DMS 273 (cell line): ENCODE measurements around the gene PNPLA2.

Experiments
- DNase-seq: peaks from one replicate; lab custom pipeline; 2025; ENCODE audit not compliant: unreplicated experiment; lab: John Stamatoyannopoulos, UW

PNPLA2 gene

DNA sequence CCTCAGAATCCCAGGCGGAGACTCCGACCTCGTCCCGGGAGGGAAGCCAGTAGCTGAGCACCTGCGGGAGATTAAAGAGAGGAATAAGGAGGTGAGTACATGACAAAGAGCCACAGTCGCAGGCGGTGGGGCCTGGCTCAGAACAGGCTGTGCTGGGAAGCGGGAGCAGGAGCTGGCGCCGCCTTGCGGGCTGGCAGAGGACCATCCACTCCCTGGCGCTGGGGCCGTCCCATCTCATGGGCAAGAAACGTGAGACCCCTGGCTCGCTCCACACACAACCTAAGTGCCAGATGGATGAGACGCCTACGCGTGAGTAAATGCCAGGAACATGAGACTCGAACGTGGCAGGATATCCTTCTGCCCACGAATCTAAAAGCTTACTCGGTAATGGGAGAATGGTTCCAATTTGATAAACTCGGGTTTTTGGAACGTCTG, 35.1 kb upstream of the PNPLA2 start:
- DNase-seq: peak; percentile 97

DNA sequence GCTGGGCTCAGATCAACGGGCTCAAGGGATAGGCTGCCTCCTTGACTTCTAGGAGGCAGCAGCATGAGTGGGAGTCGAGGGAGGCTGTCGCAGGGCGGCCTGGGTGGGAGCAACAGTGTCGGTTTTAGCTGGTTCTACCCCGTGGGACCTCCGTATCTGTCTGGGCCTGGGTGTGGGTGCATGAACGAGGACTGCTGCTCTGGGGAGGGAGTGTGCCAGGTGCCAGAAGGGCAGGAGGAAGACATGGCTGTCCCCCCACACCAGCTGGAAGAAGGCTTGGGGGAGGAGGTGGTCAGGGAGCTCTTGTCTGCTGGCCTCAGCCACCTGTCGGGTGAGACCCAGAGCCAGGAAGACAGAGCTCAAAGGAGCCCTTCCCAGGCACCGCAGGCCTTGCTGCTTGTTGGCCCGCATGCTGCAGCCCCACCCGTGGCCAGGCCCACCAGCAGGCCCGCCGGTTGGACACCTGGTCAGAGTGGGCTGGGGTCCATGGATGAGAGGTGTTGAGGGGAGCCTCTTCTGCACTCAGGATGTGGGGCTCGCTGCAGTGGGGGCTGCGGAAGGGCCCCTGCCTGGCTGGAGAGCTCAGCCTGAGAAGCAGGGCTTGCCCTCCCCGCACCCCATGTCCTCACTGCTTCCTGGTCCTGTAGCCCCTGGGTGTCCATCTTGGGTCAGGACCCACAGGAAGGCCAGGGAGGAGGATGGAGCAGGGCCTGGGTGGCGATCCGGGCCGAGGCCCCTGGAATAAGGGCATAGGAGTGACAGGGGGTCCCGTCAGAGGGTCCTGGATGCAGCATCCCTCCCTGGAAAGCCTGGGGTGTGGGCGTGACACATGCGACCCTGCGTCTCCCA, 32.3 kb upstream of the PNPLA2 start:
- DNase-seq: peak; percentile 73

DNA sequence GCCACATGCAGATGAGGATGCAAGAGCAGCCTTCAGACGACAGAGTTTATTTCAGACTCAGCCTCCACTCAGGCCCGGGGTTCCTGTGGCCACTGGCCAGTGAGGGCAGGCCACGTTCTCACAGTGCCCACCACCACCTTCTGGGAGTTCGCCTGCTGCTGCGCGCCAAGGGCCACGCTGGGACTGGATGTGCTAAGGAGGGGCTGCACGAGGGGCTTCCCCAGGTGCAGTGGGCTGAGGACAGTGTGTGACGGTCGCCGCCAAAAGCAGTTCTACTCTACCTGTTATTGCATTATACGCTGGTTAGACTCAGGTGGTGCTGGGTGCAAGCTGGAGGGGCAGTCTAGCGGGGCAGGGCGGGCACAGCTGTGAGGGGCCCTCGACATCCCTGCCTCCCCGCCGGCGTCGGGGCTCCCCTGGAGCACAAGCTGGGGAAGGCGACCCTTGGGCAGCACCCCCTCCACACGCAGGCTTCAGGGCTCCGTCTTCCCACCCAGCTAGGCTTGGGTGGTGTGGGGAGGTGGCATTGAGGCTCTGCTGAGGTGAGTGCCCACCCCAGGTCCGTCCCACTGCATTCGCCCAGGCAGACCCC, 31.5 kb upstream of the PNPLA2 start:
- no peak for DNase-seq

DNA sequence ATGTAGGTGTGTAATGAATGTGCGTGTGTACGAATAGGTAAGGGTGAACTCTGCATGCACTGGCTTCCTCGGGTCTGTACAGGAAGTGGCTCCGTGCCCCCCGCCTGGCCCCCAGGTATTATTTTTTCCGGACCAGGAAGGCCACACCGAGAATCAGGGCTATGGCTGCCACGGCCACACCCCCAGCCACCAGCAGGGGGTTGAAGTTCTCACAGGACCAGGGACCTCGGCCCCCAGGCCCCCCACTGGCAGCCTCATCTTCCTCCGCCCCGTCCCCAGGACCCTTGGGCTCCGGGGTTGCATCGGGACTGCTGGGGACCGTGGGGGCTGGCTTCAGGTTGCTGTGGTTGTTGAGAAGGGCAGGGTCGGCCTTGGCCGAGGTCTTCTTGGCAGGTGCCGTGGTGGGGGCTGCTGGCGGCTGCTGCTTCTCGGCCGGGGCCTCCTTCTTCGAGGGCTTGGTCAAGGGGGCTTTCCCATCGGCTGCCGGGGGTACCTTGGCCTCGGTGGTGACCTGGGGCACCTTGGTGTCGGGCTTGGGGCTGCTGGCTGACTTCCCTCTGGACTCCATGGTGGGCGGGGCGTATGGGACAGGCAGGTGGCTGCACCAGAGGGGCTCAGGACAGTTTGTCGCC, 30.6 kb upstream of the PNPLA2 start:
- DNase-seq: no peak

DNA sequence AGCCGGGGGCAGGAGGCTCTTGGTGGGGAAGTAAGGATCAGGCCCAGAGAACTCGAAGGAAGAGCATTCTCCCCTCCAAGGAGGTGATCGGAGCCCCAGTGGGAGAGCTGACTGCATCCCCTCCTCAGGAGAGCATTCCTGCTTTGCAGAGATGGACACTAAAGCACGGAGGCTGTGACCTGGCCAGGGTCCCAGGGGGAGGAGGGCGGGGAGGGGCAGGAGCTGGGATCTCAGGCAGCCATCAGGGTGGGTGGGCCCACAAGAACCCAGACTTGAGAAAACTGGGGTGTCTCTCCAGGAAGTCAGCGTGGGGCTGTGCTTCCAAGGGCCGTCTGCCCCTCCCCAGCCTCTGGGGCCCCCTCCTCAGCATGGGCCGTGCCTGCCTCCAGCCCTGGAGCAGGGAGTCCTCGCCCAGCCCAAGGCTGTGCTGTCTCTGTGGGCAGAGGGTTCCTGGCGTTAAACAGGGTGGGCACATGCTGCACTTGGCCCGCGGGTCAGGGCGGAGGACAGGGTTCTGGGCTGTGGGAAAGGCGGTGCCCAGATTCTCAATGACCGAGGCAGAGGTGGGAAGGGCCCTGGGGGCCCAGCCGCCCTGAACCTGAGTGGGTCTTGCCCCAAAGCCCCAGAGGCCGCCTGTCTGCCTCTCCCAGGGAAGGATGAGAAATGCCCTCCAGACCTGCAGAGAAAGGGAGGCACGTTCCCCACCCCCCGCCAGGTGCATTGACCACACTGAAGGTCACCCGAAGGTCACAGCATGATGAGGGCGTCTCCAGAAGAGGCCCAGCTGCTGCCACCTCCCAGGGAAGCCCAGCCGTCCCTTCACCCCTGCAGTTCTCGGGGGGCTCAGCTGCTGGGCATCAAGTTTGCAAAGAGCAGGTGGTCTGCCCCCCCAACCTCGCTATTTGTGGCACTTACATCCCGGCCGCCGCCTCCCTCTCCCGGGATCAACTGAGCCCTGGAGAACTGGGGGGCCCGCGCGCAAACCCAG, 29.5 kb upstream of the PNPLA2 start:
- DNase-seq: no peak

DNA sequence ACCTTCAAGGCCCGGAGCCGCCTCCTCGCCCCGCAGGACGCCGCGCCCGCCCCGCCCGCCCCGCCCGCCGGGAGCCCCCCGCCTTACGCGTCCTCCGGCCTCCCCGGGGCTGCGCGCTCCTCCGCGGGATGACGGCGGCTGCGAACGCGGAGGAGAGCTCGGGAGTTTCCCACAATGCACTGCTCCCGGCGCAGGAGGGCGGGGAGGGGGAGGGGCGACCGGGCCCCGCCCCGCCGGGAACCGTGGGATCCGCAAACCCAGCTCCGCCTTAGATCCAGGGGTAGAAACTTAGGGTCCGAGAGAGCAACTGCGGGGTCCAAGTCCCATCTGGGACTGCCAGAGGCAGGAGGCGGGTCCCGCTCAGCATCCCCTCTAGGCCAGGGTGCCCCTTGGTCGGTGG, 28.8 kb upstream of the PNPLA2 start, which contains the start of gene CEND1:
Gene CEND1 (minus strand): TSS at position 148 of the 400 bp plus-strand sequence. CDS start 1,514 bp downstream, outside the sequence.
- peak; percentile 81 for DNase-seq

DNA sequence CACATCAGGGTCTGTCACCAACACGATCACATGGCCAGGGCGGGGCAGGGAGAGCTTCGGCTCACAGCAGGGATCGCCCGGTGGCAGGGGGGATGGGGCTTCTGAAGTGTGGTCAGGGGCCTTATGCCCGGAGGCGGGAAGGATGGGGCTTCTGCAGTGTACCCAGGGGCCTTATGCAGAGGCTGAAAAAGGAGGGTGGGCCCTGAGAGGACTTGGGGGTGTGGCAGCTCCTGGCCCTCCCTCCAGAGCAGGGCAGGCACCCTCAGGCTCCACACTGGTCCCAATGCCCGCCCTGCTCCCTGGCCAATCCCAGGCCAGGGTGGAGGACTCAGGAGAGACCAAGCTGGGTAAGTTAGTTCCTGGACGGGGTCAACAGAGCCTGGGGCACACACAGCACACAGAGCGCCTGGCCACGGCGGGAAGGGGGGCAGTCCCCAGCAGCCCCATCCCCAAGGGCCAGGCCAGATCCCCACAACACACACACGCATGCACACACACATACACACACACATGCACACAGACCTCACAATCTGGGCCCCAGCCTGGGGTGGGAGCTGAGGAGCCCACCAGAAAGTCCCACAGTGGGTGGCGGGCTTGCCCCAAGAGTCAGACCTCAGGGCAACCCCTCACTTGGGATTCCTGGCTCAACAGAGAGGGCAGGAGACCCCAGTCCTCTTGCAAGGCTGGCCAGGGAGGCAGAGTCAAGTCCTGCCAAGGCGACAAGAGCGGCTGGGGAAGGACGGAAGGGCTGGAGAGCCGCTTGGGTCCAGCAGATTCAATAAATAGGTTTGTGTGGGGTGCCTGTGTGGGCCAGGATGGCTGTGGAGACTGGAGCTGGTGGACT, 27.8 kb upstream of the PNPLA2 start:
- DNase-seq: peak; percentile 79

DNA sequence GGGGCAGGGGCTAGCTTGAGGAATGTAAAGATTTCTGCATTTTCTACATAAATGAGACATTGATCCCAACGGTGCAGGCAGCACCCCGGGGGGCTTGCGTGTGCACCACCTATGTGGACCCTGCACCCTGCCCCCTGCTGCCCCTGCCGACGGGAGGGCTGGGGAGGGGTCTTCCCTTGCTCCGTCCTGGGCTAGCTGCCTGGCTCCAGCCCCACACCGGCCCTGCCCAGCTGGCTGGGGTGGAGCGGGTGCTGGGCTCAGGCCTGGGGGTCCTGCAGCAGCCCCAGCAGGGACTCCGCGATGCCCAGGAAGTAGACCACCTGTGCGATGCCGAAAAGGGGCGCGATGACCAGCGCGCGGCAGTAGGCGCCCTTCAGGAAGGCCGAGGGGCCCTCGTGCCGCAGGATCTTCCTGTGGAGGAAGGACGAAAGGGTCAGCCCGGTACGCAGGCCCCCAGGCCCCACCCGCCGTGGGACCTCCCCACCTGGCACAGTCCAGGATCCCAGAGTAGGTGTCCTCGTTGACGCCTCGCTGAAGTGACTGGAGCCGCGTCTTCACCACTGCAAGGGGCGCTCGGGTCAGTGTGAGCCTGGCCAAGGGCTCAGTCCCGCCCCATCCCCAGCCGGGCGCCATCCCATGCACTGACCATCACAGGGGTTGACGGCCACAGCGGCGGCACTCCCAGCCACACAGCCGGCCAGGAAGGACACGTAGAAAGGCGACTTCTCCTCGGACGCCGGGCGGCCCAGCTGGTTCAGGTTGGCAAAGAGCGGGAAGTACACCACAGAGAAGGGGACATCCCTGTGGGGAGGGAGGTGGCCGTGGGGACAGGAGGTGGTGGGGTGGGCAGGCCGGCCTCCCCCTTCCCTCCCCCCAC, 26.8 kb upstream of the PNPLA2 start:
- DNase-seq: no peak

DNA sequence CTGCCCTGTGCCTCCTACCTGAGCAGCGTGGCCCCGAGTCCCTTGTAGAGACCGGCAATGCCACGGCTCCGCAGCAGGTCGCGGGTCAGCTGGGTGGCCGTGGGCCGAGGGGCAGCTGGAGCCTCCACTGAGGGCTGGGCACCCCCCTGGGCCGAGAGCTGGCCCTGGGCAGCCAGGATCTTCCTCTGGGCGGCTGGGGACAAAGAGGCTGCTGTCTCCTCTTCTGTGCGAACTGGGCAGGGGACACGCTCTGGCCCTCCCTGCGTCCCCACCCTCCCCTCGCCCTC, 26.2 kb upstream of the PNPLA2 start:
- DNase-seq: no peak

DNA sequence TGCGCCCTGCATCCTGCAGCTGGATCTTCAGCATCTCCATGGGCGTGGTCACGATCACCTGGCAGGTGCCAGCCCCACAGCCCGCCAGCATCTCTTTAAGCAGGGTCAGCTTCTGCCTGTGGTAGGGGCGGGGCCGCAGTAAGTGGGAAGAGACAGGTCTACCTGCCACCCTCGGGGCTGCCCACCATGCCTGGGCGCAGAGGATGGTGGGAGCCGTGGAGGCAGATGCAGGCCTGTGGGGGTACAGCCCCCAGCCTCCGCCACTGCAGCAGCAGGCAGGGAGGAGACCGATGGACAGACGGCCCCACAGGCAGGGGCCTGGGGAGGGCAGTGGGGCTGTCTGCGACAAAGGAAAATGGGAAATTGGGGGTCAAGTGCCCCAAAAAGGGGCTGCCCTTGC, 25.8 kb upstream of the PNPLA2 start:
- no peak for DNase-seq

DNA sequence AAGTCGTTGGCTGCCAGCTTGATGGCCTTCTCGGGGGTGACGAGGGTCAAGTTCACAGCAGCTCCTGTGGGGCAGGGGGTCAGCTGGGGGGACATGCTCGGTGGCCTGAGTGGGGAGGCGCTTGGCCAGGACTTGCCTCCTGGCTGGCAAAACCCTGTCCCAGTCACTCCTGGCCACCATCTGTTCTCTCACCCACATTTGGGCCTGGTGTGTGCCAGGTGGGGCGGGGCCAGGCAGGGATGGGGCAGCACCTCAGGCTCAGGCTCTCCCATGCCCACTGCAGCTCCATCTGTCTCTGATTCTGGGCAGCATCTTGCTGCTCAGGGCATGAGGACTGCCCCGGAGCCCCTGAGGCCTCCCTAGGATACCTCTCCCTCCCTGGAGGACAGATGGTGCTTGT, 25.2 kb upstream of the PNPLA2 start:
- DNase-seq: peak; percentile 95

DNA sequence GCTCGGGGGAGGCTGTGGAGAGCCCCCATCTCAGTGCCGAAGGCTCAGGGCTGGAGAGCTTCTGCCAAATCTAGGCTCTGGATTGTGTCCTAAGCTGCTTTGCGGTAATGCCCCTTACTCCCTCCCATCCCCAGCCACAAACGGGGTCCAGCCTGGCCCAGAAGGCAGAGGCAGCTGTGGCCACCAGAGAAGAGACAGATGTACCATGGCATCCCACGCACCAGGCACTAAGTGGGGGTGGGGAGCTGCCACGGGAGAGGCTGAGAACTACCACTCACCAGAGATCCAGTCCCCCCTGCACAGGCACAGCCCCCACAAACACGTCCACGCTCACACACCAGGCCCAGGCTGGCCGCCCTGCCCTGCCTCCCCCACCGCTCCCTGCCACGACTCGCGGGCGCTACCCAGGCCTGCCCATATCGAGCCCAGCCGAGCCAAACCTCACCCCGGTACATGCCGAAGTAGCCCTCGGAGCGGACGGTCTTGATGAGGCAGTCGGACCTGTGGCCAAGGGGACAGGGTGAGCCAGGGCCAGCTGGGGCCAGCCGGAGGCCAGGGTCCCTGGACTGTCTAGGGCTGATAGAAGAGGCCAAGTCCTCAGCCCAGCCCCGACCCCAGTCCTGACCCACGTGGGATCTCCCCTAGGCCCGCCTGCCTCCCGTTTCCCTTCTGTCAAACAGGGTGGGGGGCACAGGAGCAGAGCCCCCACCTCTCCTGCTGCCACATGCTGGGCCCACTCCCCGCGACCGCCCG, 24.5 kb upstream of the PNPLA2 start:
- peak; percentile 67 for DNase-seq

DNA sequence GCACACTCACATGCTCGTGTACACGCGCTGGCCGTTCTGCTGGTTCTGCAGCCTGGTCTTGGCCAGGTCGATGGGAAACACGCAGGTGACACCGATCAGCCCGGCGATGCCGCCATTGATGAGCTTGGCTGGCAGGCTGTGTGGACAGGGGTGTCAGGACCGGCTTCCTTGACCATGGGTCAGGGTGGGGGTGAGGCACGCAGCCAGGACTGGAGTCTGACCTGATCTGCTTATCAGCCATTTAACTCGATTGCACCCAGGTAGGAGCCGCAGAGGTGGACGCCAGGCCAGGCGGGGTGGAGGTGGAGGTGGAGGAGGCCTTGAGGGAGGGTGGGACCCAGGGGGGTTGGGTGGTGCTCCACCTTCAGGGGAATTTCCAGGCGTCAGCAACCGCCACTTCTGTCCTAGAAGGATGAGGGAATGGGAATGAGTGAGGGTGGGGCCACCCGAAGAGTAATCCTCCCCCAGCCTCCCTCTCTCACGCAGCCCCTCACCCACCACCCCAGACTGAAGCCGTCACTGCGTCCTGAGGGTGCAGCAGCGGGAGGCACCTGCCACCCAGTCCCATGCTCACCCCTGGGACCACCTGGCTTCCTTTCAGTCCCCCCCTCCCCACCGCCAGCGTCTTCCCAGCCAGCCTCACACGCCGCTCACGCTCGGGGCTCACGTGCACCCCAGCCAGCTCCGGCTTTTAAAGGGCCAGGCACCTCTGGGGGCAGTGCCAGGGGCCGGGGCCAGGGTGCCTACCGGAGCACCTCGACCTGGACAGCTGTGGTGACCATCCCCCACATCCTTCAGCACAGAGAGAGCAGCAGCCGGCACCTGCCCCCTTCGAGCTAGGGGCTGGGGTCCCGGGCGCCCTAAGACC, 23.7 kb upstream of the PNPLA2 start:
- peak; percentile 81 for DNase-seq

DNA sequence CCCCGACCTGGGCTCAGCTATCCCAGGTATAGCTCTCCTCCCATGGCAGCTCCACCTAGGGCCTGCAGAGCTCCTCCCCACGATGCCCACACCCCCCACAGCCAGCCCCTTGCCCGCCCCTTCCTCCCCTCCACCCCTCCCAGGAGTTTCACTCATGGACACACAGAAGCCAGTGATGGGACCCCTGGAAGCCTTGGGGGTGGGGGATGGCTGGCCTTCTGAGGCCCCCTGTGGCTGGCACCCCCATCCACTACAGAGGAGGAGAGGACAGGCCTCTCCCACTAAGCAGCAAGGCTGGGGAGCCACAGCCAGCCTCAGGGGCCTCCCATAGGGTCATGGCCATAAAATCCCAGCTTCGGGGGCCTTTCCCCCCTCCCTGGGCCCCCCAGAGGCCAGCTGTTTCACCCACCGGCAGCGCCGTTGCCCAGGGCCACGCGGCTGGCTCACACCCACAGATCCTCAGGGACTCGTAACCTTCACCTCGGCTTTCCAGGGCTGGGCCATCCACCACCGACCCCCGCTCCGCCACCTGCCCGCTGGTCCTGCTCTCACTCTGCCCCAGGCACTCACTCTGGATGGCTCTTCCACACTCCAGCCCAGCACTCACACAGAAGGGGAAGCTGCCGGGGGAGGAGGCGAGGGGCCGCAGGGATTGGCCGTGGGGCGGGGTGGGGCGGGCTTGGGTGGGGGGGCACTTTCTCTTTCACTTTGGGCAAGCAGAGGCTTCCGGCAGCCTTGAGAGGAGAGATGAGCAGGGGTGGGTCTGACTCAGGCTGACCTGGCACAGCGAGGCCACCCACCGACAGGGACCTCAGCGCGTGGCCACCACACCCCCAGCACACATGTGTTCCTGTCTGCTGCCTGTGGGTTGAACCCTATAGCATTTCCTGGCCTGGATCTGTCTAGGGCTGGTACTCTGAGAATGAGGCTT, 22.8 kb upstream of the PNPLA2 start:
- peak; percentile 89 for DNase-seq

DNA sequence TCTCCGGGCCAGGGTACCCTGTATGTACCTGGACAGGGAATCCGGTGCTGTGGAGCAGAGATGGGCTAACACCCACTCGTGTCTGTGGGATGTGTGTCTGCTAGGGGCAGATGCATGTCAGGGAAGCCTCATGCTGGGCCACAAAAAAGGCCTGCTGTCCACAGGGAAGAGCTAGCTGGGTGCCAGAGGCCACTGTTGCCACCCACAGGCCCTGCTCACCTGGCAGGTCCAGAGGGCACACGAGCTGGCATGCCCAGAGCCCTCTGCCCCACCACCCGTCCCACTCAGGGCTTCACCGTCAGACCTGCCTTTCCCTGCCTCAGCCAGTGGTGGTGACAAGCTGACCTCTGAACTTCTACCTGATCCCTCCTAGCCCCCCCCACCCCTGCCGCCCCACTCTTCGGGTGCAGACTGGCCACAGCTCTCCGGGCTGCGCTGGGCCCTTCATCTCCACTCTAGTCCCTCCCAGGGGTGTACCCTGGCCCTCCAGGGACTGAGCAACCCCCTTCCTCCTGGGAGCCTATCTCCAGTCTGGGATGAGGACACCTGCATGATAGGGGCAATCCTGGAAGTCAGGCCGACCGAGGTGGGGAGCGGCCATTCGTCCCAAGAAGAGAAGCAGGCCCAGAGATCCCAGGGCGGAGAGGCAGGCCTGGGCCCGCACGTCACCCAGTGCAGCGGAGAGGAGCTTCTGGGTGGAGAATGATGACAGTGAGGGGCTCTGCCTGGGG, 22.0 kb upstream of the PNPLA2 start:
- no peak for DNase-seq
